H1 (cell line): Measurements from ENCODE around the gene UNK. TPM values are rescaled to one million over a fixed set of nuclear protein-coding genes. Genes with fewer than 3 reads are reported as not detected.

Experiments
- CTCF ChIA-PET: fragments of 300-600 bp; sonication (Branson Sonifier 250); formaldehyde crosslinking; loops from one replicate; lab custom pipeline; 2021; ENCODE audit not compliant: partially characterized antibody; lab: Charles Lee
- POLR2A ChIA-PET: fragments of 300-600 bp; sonication (Branson Sonifier 250); formaldehyde crosslinking; loops from one replicate; lab custom pipeline; 2021; ENCODE audit warnings: inconsistent platforms; ENCODE audit not compliant: partially characterized antibody; lab: Charles Lee
- DNase-seq, 2 experiments: peaks; one replicate each; pipeline versions ENCODE4 v3.0.0 to v3.0.0-alpha.2; 2010 to 2022; ENCODE audit warnings: low spot score in 2 of 2, low read depth in 1 of 2, mixed read lengths in 1 of 2
- FAIRE-seq: peaks from 2 replicates; lab custom pipeline; 2011; peaks lifted over from hg19 to GRCh38; lab: Jason Lieb, UNC
- H2AFZ ChIP-seq: 2 replicates; pipeline ENCODE4 v1.8.1; 2012; ENCODE audit warnings: low read length, inconsistent platforms
- H2AK5ac ChIP-seq: 2 replicates; pipeline ENCODE4 v1.6.1; 2013; ENCODE audit warnings: low read depth, low read length
- H2BK120ac ChIP-seq: replicated peaks from 2 replicates; pipeline ENCODE3; 2013; ENCODE audit warnings: low read depth, low read length, inconsistent platforms
- H2BK12ac ChIP-seq: 2 replicates; pipeline ENCODE4 v1.6.1; 2013; ENCODE audit warnings: low read depth, low read length
- H2BK15ac ChIP-seq: 2 replicates; pipeline ENCODE4 v1.6.1; 2013; ENCODE audit warnings: low read length
- H2BK20ac ChIP-seq: 2 replicates; pipeline ENCODE4 v1.6.1; 2013; ENCODE audit warnings: low read length
- H2BK5ac ChIP-seq: 2 replicates; pipeline ENCODE4 v1.6.1; 2013; ENCODE audit warnings: low read depth, low read length
- H3K14ac ChIP-seq: 2 replicates; pipeline ENCODE4 v1.6.1; 2013; ENCODE audit warnings: inconsistent platforms; ENCODE audit not compliant: insufficient read length
- H3K18ac ChIP-seq: 2 replicates; pipeline ENCODE4 v1.6.1; 2013; ENCODE audit warnings: low read length; ENCODE audit errors: extremely low read depth
- H3K23ac ChIP-seq: 2 replicates; pipeline ENCODE4 v1.6.1; 2013; ENCODE audit warnings: inconsistent platforms; ENCODE audit not compliant: insufficient read length
- H3K23me2 ChIP-seq: 2 replicates; pipeline ENCODE4 v1.6.1; 2013; ENCODE audit warnings: low read depth, low read length
- H3K27ac ChIP-seq: 2 replicates; pipeline ENCODE4 v1.6.1; 2011; ENCODE audit warnings: low read depth, low read length, inconsistent platforms
- H3K27me3 ChIP-seq, 4 experiments: replicated peaks in 1 of 4; 1 replicate in 1 of 4; 2 replicates in 3 of 4; pipeline versions ENCODE4 v1.6.1 to v1.8.1; 2011 to 2013; ENCODE audit warnings: low read length in 3 of 4, mild to moderate bottlenecking in 3 of 4, inconsistent platforms in 2 of 4, mixed read lengths in 2 of 4, moderate library complexity in 1 of 4; ENCODE audit not compliant: control insufficient read depth in 3 of 4, insufficient read depth in 3 of 4; ENCODE audit errors: extremely low read depth in 1 of 4
- H3K36me3 ChIP-seq, 4 experiments: 2 replicates each; pipeline versions ENCODE4 v1.6.1 to v1.8.1; 2011 to 2013; ENCODE audit warnings: mild to moderate bottlenecking in 4 of 4, low read length in 3 of 4, moderate library complexity in 2 of 4, control low read depth in 1 of 4, inconsistent platforms in 1 of 4; ENCODE audit not compliant: insufficient read depth in 4 of 4, control insufficient read depth in 2 of 4
- H3K4ac ChIP-seq: replicated peaks from 2 replicates; pipeline ENCODE3; 2013; ENCODE audit warnings: low read length, low read depth, mixed read lengths, inconsistent platforms; ENCODE audit not compliant: insufficient read length
- H3K4me1 ChIP-seq, 4 experiments: replicated peaks in 1 of 4; 1 replicate in 1 of 4; 2 replicates in 3 of 4; pipeline versions ENCODE4 v1.6.1 to v1.8.1; 2011 to 2013; ENCODE audit warnings: low read length in 3 of 4, inconsistent platforms in 2 of 4, mixed read lengths in 1 of 4; ENCODE audit not compliant: insufficient read depth in 4 of 4, control insufficient read depth in 3 of 4
- H3K4me2 ChIP-seq, 2 experiments: 2 replicates each; pipeline versions ENCODE4 v1.6.1 to v1.8.1; 2011 to 2013; ENCODE audit warnings: low read depth in 2 of 2, low read length in 2 of 2, control low read depth in 1 of 2, inconsistent platforms in 1 of 2, mild to moderate bottlenecking in 1 of 2; ENCODE audit not compliant: insufficient read depth in 1 of 2
- H3K4me3 ChIP-seq, 4 experiments: fragments of 200-600, 300-600 bp in 1 of 4; sonication (generic), shearing (Covaris generic), sonication (Bioruptor Twin) in 1 of 4; 2 replicates each; pipeline versions ENCODE4 v1.5.1 to v1.8.1; 2011 to 2016; ENCODE audit warnings: low read length in 4 of 4, low read depth in 3 of 4, control low read depth in 2 of 4, inconsistent platforms in 2 of 4, mild to moderate bottlenecking in 2 of 4, mixed read lengths in 1 of 4, moderate library complexity in 1 of 4; ENCODE audit not compliant: insufficient read depth in 2 of 4; ENCODE audit errors: extremely low read depth in 1 of 4
- H3K56ac ChIP-seq: replicated peaks from 2 replicates; pipeline ENCODE3; 2013; ENCODE audit warnings: low read depth, mild to moderate bottlenecking, mixed read lengths, low read length, inconsistent platforms; ENCODE audit not compliant: insufficient read length
- H3K79me1 ChIP-seq: 2 replicates; pipeline ENCODE4 v1.6.1; 2013; ENCODE audit warnings: low read depth, low read length, control low read depth
- H3K79me2 ChIP-seq, 2 experiments: 2 replicates each; pipeline versions ENCODE4 v1.6.1 to v1.8.1; 2012 to 2013; ENCODE audit warnings: low read length in 2 of 2, mild to moderate bottlenecking in 2 of 2, inconsistent platforms in 1 of 2; ENCODE audit not compliant: insufficient read depth in 2 of 2, control insufficient read depth in 1 of 2
- H3K9ac ChIP-seq, 4 experiments: replicated peaks in 1 of 4; 1 replicate in 1 of 4; 2 replicates in 3 of 4; pipeline versions ENCODE4 v1.6.1 to v1.8.1; 2011 to 2013; ENCODE audit warnings: low read depth in 3 of 4, low read length in 3 of 4, control low read depth in 2 of 4, mild to moderate bottlenecking in 2 of 4, moderate library complexity in 2 of 4, inconsistent platforms in 1 of 4; ENCODE audit errors: extremely low read depth in 1 of 4
- H3K9me3 ChIP-seq, 2 experiments: 2 replicates each; pipeline versions ENCODE4 v1.6.1 to v1.8.1; 2012 to 2013; ENCODE audit warnings: mild to moderate bottlenecking in 2 of 2, moderate library complexity in 2 of 2, control low read depth in 1 of 2, inconsistent platforms in 1 of 2, low read depth in 1 of 2, low read length in 1 of 2, mixed read lengths in 1 of 2; ENCODE audit not compliant: insufficient read depth in 2 of 2
- H4K20me1 ChIP-seq, 2 experiments: replicated peaks in 1 of 2; 2 replicates each; pipeline versions ENCODE3 to v1.8.1; 2011 to 2013; ENCODE audit warnings: inconsistent platforms in 2 of 2, low read length in 2 of 2, mild to moderate bottlenecking in 1 of 2; ENCODE audit not compliant: insufficient read depth in 2 of 2, control insufficient read depth in 1 of 2
- H4K5ac ChIP-seq: 2 replicates; pipeline ENCODE4 v1.6.1; 2013; ENCODE audit warnings: low read length, low read depth, mixed read lengths, inconsistent platforms; ENCODE audit not compliant: insufficient read length
- H4K8ac ChIP-seq: 2 replicates; pipeline ENCODE4 v1.8.0; 2013; ENCODE audit warnings: mild to moderate bottlenecking, moderate library complexity, low read length, inconsistent platforms; ENCODE audit not compliant: insufficient read depth; ENCODE audit errors: extremely low read depth
- H4K91ac ChIP-seq: replicated peaks from 2 replicates; pipeline ENCODE3; 2013; ENCODE audit warnings: low read length, mixed read lengths, inconsistent platforms; ENCODE audit not compliant: insufficient read length
- CBX5 ChIP-seq: fragments of 300-800, 300-1000 bp; sonication (generic); IDR thresholded peaks from 2 replicates; pipeline ENCODE4 v1.7.1; 2016; ENCODE audit warnings: antibody characterized with exemption, low read length, low read depth
- CBX8 ChIP-seq: fragments of 300-800, 300-1000 bp; sonication (generic); IDR thresholded peaks from 2 replicates; pipeline ENCODE4 v1.7.1; 2016; ENCODE audit warnings: low read depth, low read length, borderline replicate concordance
- CTCF ChIP-seq, 3 experiments: IDR thresholded peaks; 1 replicate in 2 of 3; 2 replicates in 1 of 3; pipeline versions ENCODE4 v1.5.1 to v1.6.1; 2011; ENCODE audit warnings: low read length in 3 of 3, mild to moderate bottlenecking in 3 of 3, inconsistent platforms in 2 of 3, low read depth in 1 of 3, moderate library complexity in 1 of 3; ENCODE audit not compliant: insufficient read depth in 1 of 3; ENCODE audit errors: control extremely low read depth in 1 of 3
- FOSL1 ChIP-seq: IDR thresholded peaks from 2 replicates; pipeline ENCODE4 v1.6.1; 2011; ENCODE audit warnings: mild to moderate bottlenecking, low read depth, low read length, moderate library complexity; ENCODE audit not compliant: insufficient read depth
- GTF2F1 ChIP-seq: IDR thresholded peaks from 2 replicates; pipeline ENCODE4 v1.6.1; 2012; ENCODE audit warnings: low read depth, low read length, improper control_type of control experiment, borderline replicate concordance
- KDM4A ChIP-seq: IDR thresholded peaks from one replicate; pipeline ENCODE4 v1.7.1; 2012; ENCODE audit warnings: low read depth, mild to moderate bottlenecking, moderate library complexity, low read length, inconsistent platforms; ENCODE audit not compliant: severe bottlenecking
- TBP ChIP-seq: IDR thresholded peaks from 2 replicates; pipeline ENCODE4 v1.6.1; 2011; ENCODE audit warnings: low read depth, low read length, improper control_type of control experiment
- WGBS, 2 experiments: shearing (Covaris generic) in 1 of 2; methylation state at CpG; one replicate each; pipeline versions ENCODE4 v1.1.6 to v1.1.7; 2013 to 2015; ENCODE audit warnings: low lambda C conversion rate in 2 of 2, mixed read lengths in 2 of 2, inconsistent platforms in 1 of 2, low coverage in 1 of 2, missing lambda C conversion rate in 1 of 2; ENCODE audit not compliant: insufficient replicate concordance in 2 of 2, insufficient coverage in 1 of 2, insufficient read length in 1 of 2; ENCODE audit errors: extremely low coverage in 1 of 2, missing lambda C conversion rate in 1 of 2; 5-methylcytosine and 5-hydroxymethylcytosine counted together
- polyA plus RNA-seq, 7 experiments: library from polyadenylated mRNA; depleted of rRNA in 3 of 7; stranded (reverse) in 5 of 7; unstranded in 2 of 7; fragments of >200 nt in 5 of 7; fragments of 200-250 nt in 2 of 7; gene quantifications; 1 replicate in 5 of 7; 2 replicates in 1 of 7; 4 replicates in 1 of 7; pipeline versions ENCODE4 v1.2.1 to v1.2.3, GENCODE V29; 2011 to 2013; ENCODE audit warnings: missing spikeins in 2 of 7, mixed read lengths in 2 of 7
- total RNA-seq: library from RNA; stranded (reverse); fragmentation: NEBNext Ultra II Directional; extraction: Animal tissue kit (Norgen Biotek cat#: 25700); gene quantifications from 2 replicates; pipeline ENCODE4 v1.2.1, GENCODE V29; 2021

UNK gene
- total and polyA plus RNA-seq, 2 of the 8 experiments (the other 6 are each of a cell fraction or from before 2014, with no cell fraction given): 24.2 to 33.3 TPM

- ChIA-PET CTCF (interaction anchor here (0.9 to 9.6 kb wide), 3 partner anchors 9 to 27 kb away, joined by 3 to 104 read pairs (median 3); no protein-coding TSS in a partner anchor), POLR2A (interaction anchor here (0.7 to 5.0 kb wide), 5 partner anchors 9 to 45 kb away, joined by 3 to 36 read pairs (median 3); partner anchors contain the start of gene UNK)
Measured at GRCh38 chr17:75818326-75818885, 33.8 kb downstream of the UNK start.

More at GRCh38 chr17:75818326-75818885, 33.8 kb downstream of the UNK start:
- no peaks in the 10 kb centered on the region for H3K79me2 ChIP-seq
- H3K4ac ChIP-seq: no peak overlapping the region
- no peaks in the 10 kb centered on the region for H3K79me1 ChIP-seq
- H3K18ac ChIP-seq: no peak overlapping the region
- TF ChIP-seq FOSL1 (no peak), TBP (no peak), CBX8 (no peak), CBX5 (no peak), CTCF (IDR thresholded peaks at IDR 0.05; ENCODE audit: control extremely low read depth in 1 of 3, insufficient read depth in 1 of 3, low read depth in 1 of 3, low read length in 3 of 3) (no peak), KDM4A (no peak), GTF2F1 (no peak)
- no peak overlapping the region for H2BK12ac ChIP-seq
- no peak overlapping the region; the same call in 1 of the 2 replicates for H2BK5ac ChIP-seq
- no peak overlapping the region for H3K56ac ChIP-seq
- H4K91ac ChIP-seq: no peak overlapping the region
- H2BK20ac ChIP-seq: no peak overlapping the region
- H3K27ac ChIP-seq: no peak overlapping the region
- no peak overlapping the region for H3K4me3 ChIP-seq
- H2BK120ac ChIP-seq: no peak overlapping the region
- no peak overlapping the region for H3K4me2 ChIP-seq
- FAIRE-seq (no peak), DNase-seq (no peak)
- no peaks in the 10 kb centered on the region for H3K9me3 ChIP-seq
- no peak overlapping the region for H3K14ac ChIP-seq
- WGBS, 2 experiments: 91% methylated on average over 16 of the region's 16 CpGs; no CpG with 5 or more reads in 1 of the 2 experiments
- H3K23ac ChIP-seq: no peak overlapping the region
- peaks cover 0 to 8% of the 10 kb centered on the region in 2 experiments for H4K20me1 ChIP-seq
- no peak overlapping the region for H4K8ac ChIP-seq
- H3K36me3 ChIP-seq: peaks cover 26 to 73% (median 57%) of the 10 kb centered on the region in 4 experiments
- H3K4me1 ChIP-seq: no peaks in the 10 kb centered on the region
- H3K23me2 ChIP-seq: no peaks in the 10 kb centered on the region
- H2AK5ac ChIP-seq: no peak overlapping the region
- H2AFZ ChIP-seq: no peak overlapping the region
- H3K27me3 ChIP-seq: no peaks in the 10 kb centered on the region
- H4K5ac ChIP-seq: no peak overlapping the region
- H2BK15ac ChIP-seq: no peak overlapping the region
- H3K9ac ChIP-seq: no peak overlapping the region
